Parathyroid adenoma (tissue), 2 donors: Measurements from ENCODE around the gene RETREG2.

Experiments used
- H2AFZ ChIP-seq: fragments of 300-600 bp; sonication (generic); one replicate; pipeline ENCODE4 v1.7.0; 2017; ENCODE audit warnings: antibody characterized with exemption, mild to moderate bottlenecking
- H3K27ac ChIP-seq: fragments of 300-600 bp; sonication (generic); one replicate; pipeline ENCODE4 v1.7.0; 2017
- H3K27me3 ChIP-seq: fragments of 300-600 bp; sonication (generic); one replicate; pipeline ENCODE4 v1.7.0; 2017; ENCODE audit warnings: low read length; ENCODE audit not compliant: control insufficient read depth, insufficient read depth
- H3K36me3 ChIP-seq: fragments of 300-600 bp; sonication (generic); one replicate; pipeline ENCODE4 v1.7.0; 2017; ENCODE audit warnings: low read length; ENCODE audit not compliant: control insufficient read depth, insufficient read depth
- H3K4me1 ChIP-seq: fragments of 300-600 bp; sonication (generic); one replicate; pipeline ENCODE4 v1.7.0; 2017; ENCODE audit warnings: control low read depth
- H3K4me2 ChIP-seq: fragments of 300-600 bp; sonication (generic); one replicate; pipeline ENCODE4 v1.7.0; 2017; ENCODE audit warnings: low read length
- H3K4me3 ChIP-seq: fragments of 300-600 bp; sonication (generic); one replicate; pipeline ENCODE4 v1.7.0; 2017; ENCODE audit warnings: low read depth, low read length
- H3K79me2 ChIP-seq: fragments of 300-600 bp; sonication (generic); one replicate; pipeline ENCODE4 v1.7.0; 2017; ENCODE audit warnings: control low read depth
- H3K9ac ChIP-seq: fragments of 300-600 bp; sonication (generic); one replicate; pipeline ENCODE4 v1.7.0; 2017; ENCODE audit warnings: mild to moderate bottlenecking
- H3K9me3 ChIP-seq: fragments of 300-600 bp; sonication (generic); one replicate; pipeline ENCODE4 v1.7.0; 2017; ENCODE audit warnings: low read length; ENCODE audit not compliant: control insufficient read depth
- TF ChIP-seq, protein P1 (sequence below): fragments of 300-600 bp; sonication (generic); IDR thresholded peaks from one replicate; pipeline ENCODE4 v1.7.0; 2017; ENCODE audit warnings: antibody characterized with exemption, mild to moderate bottlenecking
- donor health status: primary hyperparathyroidism.

RETREG2 gene

GRCh38 chr2:219180961-219181360 lies 2.9 kb downstream of the RETREG2 start:
- TF ChIP-seq, protein P1, sequence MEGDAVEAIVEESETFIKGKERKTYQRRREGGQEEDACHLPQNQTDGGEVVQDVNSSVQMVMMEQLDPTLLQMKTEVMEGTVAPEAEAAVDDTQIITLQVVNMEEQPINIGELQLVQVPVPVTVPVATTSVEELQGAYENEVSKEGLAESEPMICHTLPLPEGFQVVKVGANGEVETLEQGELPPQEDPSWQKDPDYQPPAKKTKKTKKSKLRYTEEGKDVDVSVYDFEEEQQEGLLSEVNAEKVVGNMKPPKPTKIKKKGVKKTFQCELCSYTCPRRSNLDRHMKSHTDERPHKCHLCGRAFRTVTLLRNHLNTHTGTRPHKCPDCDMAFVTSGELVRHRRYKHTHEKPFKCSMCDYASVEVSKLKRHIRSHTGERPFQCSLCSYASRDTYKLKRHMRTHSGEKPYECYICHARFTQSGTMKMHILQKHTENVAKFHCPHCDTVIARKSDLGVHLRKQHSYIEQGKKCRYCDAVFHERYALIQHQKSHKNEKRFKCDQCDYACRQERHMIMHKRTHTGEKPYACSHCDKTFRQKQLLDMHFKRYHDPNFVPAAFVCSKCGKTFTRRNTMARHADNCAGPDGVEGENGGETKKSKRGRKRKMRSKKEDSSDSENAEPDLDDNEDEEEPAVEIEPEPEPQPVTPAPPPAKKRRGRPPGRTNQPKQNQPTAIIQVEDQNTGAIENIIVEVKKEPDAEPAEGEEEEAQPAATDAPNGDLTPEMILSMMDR = no peak
- H3K79me2 ChIP-seq = peaks cover 8% of the 10 kb centered on the region
- peaks cover 9% of the 10 kb centered on the region for H3K4me1 ChIP-seq
- no peaks in the 10 kb centered on the region for H3K9me3 ChIP-seq
- no peak overlapping the region for H3K4me3 ChIP-seq
- H3K36me3 ChIP-seq = no peaks in the 10 kb centered on the region
- H3K9ac ChIP-seq = no peak overlapping the region
- no peak overlapping the region for H3K27ac ChIP-seq
- H3K27me3 ChIP-seq = no peaks in the 10 kb centered on the region
- H3K4me2 ChIP-seq = no peak overlapping the region
- H2AFZ ChIP-seq = no peak overlapping the region

DNA sequence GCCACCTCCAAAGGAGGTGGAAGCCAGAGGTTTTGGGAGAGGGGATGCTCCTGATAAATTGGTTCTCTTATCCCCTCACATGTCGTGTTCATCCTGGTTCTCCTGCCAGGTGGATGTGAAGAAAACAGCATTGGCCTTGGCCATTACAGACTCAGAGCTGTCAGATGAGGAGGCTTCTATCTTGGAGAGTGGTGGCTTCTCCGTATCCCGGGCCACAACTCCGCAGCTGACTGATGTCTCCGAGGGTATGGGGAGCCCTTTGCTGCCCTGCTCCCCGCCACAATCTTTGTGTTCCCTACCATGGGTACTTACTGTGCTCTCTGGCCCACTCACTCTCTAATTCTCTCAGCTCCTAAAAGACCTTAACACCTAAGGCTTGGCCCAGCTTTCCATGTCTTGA lies 3.5 kb downstream of the RETREG2 start:
- H3K9ac ChIP-seq = no peak overlapping the region
- TF ChIP-seq, protein P1 = no peak

DNA sequence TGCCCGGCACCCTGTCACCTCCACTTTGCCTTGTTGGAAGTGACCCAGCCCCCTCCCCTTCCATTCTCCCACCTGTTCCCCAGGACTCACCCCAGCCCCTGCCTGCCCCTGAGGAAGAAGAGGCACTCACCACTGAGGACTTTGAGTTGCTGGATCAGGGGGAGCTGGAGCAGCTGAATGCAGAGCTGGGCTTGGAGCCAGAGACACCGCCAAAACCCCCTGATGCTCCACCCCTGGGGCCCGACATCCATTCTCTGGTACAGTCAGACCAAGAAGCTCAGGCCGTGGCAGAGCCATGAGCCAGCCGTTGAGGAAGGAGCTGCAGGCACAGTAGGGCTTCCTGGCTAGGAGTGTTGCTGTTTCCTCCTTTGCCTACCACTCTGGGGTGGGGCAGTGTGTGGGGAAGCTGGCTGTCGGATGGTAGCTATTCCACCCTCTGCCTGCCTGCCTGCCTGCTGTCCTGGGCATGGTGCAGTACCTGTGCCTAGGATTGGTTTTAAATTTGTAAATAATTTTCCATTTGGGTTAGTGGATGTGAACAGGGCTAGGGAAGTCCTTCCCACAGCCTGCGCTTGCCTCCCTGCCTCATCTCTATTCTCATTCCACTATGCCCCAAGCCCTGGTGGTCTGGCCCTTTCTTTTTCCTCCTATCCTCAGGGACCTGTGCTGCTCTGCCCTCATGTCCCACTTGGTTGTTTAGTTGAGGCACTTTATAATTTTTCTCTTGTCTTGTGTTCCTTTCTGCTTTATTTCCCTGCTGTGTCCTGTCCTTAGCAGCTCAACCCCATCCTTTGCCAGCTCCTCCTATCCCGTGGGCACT lies 4.5 kb downstream of the RETREG2 start:
- Histone ChIP-seq H3K4me1 (peaks cover 9% of the 10 kb centered on the region), H3K4me3 (no peak overlapping the region), H3K27ac (no peak overlapping the region)

More for the DNA sequence above, 3.5 kb downstream of the RETREG2 start:
- no peaks in the 10 kb centered on the region for H3K27me3 ChIP-seq
- H3K4me1 ChIP-seq = peaks cover 9% of the 10 kb centered on the region
- no peak overlapping the region for H3K27ac ChIP-seq
- H3K79me2 ChIP-seq = peaks cover 8% of the 10 kb centered on the region
- H3K4me3 ChIP-seq = no peak overlapping the region
- no peak overlapping the region for H2AFZ ChIP-seq
- H3K4me2 ChIP-seq = no peak overlapping the region
- H3K9me3 ChIP-seq = no peaks in the 10 kb centered on the region
- H3K36me3 ChIP-seq = no peaks in the 10 kb centered on the region

GRCh38 chr2:219183151-219183772 lies 5.2 kb downstream of the RETREG2 start:
- Histone ChIP-seq H3K4me1 (peaks cover 9% of the 10 kb centered on the region), H3K9ac (no peak overlapping the region)

More for the DNA sequence above, 4.5 kb downstream of the RETREG2 start:
- TF ChIP-seq, protein P1 = no peak
- H3K9me3 ChIP-seq = no peaks in the 10 kb centered on the region
- peaks cover 8% of the 10 kb centered on the region for H3K79me2 ChIP-seq
- no peak overlapping the region for H2AFZ ChIP-seq
- no peak overlapping the region for H3K9ac ChIP-seq
- H3K4me2 ChIP-seq = no peak overlapping the region
- H3K36me3 ChIP-seq = no peaks in the 10 kb centered on the region
- H3K27me3 ChIP-seq = no peaks in the 10 kb centered on the region

More at GRCh38 chr2:219183151-219183772, 5.2 kb downstream of the RETREG2 start:
- no peak overlapping the region for H2AFZ ChIP-seq
- H3K79me2 ChIP-seq = peaks cover 8% of the 10 kb centered on the region
- H3K36me3 ChIP-seq = no peaks in the 10 kb centered on the region
- H3K9me3 ChIP-seq = no peaks in the 10 kb centered on the region
- H3K4me3 ChIP-seq = no peak overlapping the region
- TF ChIP-seq, protein P1 = no peak
- H3K27me3 ChIP-seq = no peaks in the 10 kb centered on the region
- H3K4me2 ChIP-seq = no peak overlapping the region
- no peak overlapping the region for H3K27ac ChIP-seq
